ENCODE measurements around the gene LLGL1. TPM values are rescaled to one million over a fixed set of nuclear protein-coding genes. Genes with fewer than 3 reads are reported as not detected.

LLGL1 gene
- total and polyA plus RNA-seq, 2 donors from 2014 or later, result 8.0 to 13.7 TPM

DNA sequence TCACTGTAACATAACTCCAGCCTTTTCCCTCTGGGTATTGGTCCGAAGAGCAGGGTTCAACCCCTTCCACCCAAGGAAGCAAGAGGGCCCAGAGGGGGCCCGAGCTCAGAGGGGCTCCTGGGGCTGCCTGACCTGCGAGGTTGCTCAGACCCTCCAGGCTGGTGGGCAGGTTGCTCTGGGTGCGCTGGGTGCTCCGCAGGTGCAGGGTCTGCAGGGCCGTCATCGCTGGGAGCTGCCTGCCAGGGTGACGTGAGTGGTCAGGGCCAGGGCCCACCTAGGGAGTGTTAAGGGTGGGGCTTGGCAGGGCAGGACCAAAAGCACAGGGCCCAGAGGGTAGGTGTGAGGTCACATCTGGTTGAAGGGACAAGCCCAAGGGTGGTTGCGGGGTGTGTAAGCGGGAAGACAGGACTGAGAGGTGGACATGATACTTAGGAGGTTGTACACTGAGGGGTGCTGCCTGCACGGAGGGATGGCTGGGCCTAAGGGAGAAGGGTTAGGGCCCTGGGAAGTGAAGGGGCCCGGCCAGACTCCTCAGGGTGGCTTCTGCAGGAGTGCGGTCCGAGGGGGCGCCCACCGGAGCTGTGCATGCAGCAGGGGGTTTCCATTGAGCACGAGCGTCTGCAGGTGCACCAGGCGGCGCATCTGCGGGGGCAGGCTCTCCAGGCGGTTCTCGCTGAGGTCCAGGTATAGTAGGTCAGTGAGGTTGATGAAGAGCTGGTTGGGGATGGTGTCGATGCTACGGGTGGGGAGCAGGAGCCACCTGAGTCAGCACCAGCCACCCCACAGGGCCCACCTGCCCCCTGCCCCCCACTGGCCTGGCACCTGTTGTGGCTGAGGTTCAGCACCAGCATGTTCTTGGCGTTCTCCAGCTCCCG, 28.7 kb downstream of the LLGL1 start:
- intact Hi-C loops (cut with DNase I), result no loop called here
- DNase-seq, result peak in 1 of 5 donors; percentile 64
- no peak overlapping the region for H3K27ac ChIP-seq (ENCODE audit: low read depth in 2 of 2, low read length in 2 of 2)

GRCh38 chr17:18254888-18255649, 29.6 kb downstream of the LLGL1 start:
- FAIRE-seq (no peak), DNase-seq (no peak)
- H3K27ac ChIP-seq (ENCODE audit: low read depth in 2 of 2, low read length in 2 of 2), result no peak overlapping the region
- peaks cover 0 to 26% (median 10%) of the 10 kb centered on the region in 3 donors for H3K4me1 ChIP-seq (ENCODE audit: control insufficient read depth in 2 of 3, insufficient read depth in 2 of 3, low read depth in 1 of 3, low read length in 3 of 3)
- no peak overlapping the region for H3K9ac ChIP-seq (ENCODE audit: low read length in 3 of 3)
- H3K4me3 ChIP-seq (ENCODE audit: low read length in 3 of 3), result no peak overlapping the region
- peaks cover 3 to 41% (median 15%) of the 10 kb centered on the region in 3 donors for H3K36me3 ChIP-seq (ENCODE audit: control insufficient read depth in 2 of 3, insufficient read depth in 3 of 3, low read length in 3 of 3)
- intact Hi-C loops (cut with DNase I), result no loop called here
- no peaks in the 10 kb centered on the region for H3K9me3 ChIP-seq (ENCODE audit: control insufficient read depth in 2 of 3, insufficient read depth in 1 of 3, low read length in 3 of 3)
- TF ChIP-seq, protein P1, sequence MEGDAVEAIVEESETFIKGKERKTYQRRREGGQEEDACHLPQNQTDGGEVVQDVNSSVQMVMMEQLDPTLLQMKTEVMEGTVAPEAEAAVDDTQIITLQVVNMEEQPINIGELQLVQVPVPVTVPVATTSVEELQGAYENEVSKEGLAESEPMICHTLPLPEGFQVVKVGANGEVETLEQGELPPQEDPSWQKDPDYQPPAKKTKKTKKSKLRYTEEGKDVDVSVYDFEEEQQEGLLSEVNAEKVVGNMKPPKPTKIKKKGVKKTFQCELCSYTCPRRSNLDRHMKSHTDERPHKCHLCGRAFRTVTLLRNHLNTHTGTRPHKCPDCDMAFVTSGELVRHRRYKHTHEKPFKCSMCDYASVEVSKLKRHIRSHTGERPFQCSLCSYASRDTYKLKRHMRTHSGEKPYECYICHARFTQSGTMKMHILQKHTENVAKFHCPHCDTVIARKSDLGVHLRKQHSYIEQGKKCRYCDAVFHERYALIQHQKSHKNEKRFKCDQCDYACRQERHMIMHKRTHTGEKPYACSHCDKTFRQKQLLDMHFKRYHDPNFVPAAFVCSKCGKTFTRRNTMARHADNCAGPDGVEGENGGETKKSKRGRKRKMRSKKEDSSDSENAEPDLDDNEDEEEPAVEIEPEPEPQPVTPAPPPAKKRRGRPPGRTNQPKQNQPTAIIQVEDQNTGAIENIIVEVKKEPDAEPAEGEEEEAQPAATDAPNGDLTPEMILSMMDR (IDR thresholded peaks at IDR 0.05; ENCODE audit: borderline replicate concordance, extremely low read depth, insufficient read depth), result no peak
- H3K27me3 ChIP-seq (ENCODE audit: control insufficient read depth, insufficient read depth, low read length), result no peaks in the 10 kb centered on the region

More for the DNA sequence above, 28.7 kb downstream of the LLGL1 start:
- no peak overlapping the region for H3K4me3 ChIP-seq (ENCODE audit: low read length in 3 of 3)
- peaks cover 3 to 47% (median 17%) of the 10 kb centered on the region in 3 donors for H3K36me3 ChIP-seq (ENCODE audit: control insufficient read depth in 2 of 3, insufficient read depth in 3 of 3, low read length in 3 of 3)
- no peak overlapping the region for H3K9ac ChIP-seq (ENCODE audit: low read length in 3 of 3)
- H3K4me1 ChIP-seq (ENCODE audit: control insufficient read depth in 2 of 3, insufficient read depth in 2 of 3, low read depth in 1 of 3, low read length in 3 of 3), result peaks cover 0 to 19% (median 10%) of the 10 kb centered on the region in 3 donors
- H3K9me3 ChIP-seq (ENCODE audit: control insufficient read depth in 2 of 3, insufficient read depth in 1 of 3, low read length in 3 of 3), result no peaks in the 10 kb centered on the region
- H3K27me3 ChIP-seq (ENCODE audit: control insufficient read depth, insufficient read depth, low read length), result no peaks in the 10 kb centered on the region
- TF ChIP-seq, protein P1 (IDR thresholded peaks at IDR 0.05; ENCODE audit: borderline replicate concordance, extremely low read depth, insufficient read depth), result no peak
- FAIRE-seq, result no peak

- DNase-seq, result peak in 1 of 5 donors; percentile 73
- no peak for FAIRE-seq
- Histone ChIP-seq H3K36me3 (ENCODE audit: control insufficient read depth in 2 of 3, insufficient read depth in 3 of 3, low read length in 3 of 3) (peaks cover 3 to 29% (median 15%) of the 10 kb centered on the region in 3 donors), H3K4me1 (ENCODE audit: control insufficient read depth in 2 of 3, insufficient read depth in 2 of 3, low read depth in 1 of 3, low read length in 3 of 3) (peaks cover 0 to 30% (median 14%) of the 10 kb centered on the region in 3 donors), H3K27ac (ENCODE audit: low read depth in 2 of 2, low read length in 2 of 2) (no peak overlapping the region), H3K4me3 (ENCODE audit: low read length in 3 of 3) (no peak overlapping the region), H3K27me3 (ENCODE audit: control insufficient read depth, insufficient read depth, low read length) (no peaks in the 10 kb centered on the region), H3K9ac (ENCODE audit: low read length in 3 of 3) (no peak overlapping the region), H3K9me3 (ENCODE audit: control insufficient read depth in 2 of 3, insufficient read depth in 1 of 3, low read length in 3 of 3) (no peaks in the 10 kb centered on the region)
- intact Hi-C loops (cut with DNase I), result no loop called here
- TF ChIP-seq, protein P1 (IDR thresholded peaks at IDR 0.05; ENCODE audit: borderline replicate concordance, extremely low read depth, insufficient read depth), result no peak
These were observed 30.9 kb downstream of the LLGL1 start for GRCh38 chr17:18256351-18256750.
